DMS114 treated with DMSO at 0.1 percent for 48 hours (cell line): ENCODE results near the gene DOCK1.

ENCODE experiments used
- DNase-seq: peaks from one replicate; lab custom pipeline; 2025; ENCODE audit not compliant: unreplicated experiment; lab: John Stamatoyannopoulos, UW

DOCK1 gene

GRCh38 chr10:127410030-127410429 is 504.8 kb downstream of the DOCK1 start:
- DNase-seq, result no peak

DNA sequence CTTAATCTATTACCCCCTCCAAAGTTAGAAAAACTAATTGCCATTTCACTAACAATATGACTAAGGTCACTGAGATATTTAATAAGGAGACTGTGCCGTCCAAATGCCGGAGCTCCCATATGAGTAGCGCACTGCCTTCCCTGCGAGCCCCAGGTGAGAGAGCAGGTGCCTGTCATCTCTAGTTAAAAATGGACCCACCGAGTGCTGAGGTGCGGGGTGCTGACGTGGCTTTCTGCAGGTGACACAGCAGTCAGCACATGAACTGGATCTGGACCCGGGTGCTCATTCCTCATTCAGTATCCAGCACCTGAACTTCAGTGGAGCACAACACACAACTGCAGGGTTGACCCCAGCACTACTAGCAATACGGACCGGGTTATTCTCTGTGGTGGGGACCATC is 505.8 kb downstream of the DOCK1 start:
- no peak for DNase-seq

DNA sequence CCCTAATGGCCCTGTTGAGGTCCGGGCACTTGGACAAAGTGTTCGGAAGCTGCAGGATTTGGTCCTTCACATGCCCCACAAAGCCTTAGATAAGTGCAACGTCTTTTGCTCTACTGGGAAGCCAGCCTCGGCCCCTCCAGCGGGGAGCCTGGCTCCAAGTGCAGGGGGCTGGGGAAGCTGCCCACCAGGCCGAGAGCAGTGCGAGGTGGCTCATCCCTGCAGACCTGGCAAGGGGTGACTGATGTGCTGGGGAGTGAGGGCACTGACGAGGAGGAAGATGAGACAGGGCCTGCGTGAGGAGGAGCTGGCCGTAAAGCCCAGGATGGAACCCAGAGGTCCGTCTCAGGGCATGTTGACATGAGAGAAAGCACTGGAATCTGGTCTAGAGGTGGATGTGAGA is 508.1 kb downstream of the DOCK1 start:
- no peak for DNase-seq

GRCh38 chr10:127414024-127414423 is 508.8 kb downstream of the DOCK1 start:
- no peak for DNase-seq

- no peak for DNase-seq
Observed at GRCh38 chr10:127415116-127415515, 509.9 kb downstream of the DOCK1 start.

DNA sequence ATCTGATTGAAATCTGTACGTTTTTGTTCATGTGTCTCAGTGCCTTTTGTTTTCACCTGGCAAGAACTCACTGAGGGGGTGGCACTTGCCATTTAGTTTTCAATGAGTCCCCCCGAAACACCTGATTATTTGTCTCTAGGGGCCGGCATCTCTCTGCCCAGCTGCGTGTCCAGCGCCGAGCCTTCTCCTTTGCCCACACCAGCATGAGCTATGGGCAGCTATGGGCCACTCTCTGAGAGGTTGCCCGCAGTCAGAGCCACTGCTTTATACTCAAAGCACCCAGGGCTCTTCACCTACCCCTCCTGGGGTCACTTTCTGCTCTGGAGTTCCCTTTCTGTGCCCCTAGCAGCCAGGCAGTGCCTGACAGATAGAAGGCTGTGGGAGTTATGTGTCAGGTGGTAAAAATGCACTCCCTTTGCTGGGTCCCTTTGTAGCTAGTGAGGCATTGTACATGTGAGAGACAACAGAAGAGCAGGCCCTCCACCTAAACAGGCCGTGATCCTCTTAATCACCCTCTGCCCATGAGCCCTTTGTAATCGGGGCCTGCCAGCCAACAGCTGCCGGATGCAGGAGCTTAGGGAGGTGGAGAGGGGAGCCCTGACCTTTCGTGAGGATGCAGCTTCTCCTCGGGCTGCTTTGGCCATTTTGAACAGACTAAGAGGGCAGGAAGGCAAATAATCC is 510.8 kb downstream of the DOCK1 start:
- DNase-seq, result no peak

- no peak for DNase-seq
Observed at GRCh38 chr10:127417031-127417430, 511.8 kb downstream of the DOCK1 start.

DNA sequence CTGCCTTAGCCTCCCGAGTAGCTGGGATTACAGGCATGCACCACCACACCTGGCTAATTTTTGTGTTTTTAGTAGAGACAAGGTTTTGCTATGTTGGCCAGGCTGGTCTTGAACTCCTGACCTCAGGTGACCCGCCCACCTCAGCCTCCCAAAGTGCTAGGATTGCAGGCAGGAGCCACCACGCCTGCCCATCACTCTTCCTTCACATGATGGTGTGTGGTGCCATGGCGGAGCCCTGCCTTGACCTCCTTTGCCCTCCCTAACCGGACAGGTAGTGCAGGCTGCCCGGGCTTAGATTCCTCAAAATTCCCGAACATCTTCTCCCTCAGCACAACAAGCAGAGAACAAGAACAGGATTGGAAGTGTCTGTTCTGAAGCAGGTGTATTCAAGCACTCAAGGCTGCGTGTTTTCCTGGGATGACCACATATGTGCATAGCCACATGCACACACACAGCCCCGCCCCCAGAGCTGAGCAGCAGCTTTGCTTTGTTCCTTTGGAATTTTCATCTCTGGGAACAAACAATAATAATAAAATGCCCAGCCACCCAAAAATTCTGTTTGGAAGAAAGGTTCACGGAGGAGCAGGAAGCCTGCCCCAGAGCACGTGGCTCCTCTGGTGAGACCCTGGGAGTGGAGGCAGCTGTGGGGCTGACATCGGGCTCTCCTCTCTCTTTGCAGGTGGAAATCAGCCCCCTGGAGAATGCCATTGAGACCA is 512.6 kb downstream of the DOCK1 start:
- DNase-seq, result no peak

GRCh38 chr10:127418536-127419168 is 513.4 kb downstream of the DOCK1 start:
- DNase-seq, result no peak

DNA sequence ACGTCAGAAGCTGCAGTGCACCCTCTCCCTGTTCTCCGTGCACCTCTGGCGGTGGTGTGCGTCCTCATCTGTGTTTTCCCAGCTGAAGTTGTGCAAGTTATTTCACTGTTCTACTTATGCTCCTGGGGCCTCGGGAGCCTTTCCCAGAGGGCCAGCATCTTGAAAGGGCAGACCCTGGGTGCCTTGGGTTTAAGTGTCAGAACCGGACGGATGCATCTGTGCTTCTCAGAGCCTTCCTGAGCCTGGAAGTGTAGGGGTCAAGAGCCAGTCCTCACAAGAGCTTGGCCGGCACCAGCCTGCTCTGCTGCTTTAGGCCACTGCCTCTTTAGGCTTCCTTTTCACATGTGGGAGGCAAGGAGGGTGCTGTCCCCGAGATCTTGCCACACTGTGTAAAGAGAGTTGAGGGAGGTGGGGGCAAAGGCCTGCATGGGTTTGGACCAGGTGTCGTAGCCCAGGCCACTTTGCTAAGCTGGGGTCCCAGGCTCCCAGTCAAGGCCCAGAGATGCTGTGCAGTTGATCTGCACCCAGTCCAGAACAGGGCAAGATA is 515.0 kb downstream of the DOCK1 start:
- no peak for DNase-seq

DNA sequence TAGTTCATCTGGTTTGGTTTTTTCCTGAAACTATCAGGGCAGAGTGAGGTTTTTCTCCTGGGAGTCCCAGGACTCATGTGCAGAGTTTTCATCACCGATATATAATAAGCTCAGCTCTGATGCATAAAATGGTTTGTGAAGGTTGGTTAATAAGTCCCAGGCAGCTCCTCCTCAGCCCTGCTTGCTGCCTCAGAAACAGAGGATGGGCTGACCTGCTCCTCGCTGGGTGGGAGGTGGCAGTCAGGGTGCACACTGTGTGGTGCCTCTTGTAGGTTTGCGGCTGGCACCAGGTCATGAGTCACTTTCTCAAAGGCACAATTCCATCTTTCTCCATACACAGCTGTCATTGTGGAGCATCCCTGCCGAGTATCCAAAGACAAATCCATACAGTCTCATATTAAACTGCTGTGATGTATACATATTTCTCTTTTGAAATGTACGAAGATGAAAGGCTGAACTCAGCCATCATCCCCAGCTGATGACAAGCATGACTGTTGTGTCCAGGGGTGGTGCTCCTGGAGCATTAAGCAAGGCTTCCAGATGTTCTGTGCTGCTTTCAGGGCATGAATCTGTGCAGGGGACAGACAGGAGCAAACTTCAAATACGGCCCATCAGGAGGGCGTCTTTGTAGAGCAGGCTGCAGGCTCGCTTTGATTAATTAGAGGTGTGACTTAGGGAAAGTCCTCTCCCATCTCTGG is 518.1 kb downstream of the DOCK1 start:
- no peak for DNase-seq

DNA sequence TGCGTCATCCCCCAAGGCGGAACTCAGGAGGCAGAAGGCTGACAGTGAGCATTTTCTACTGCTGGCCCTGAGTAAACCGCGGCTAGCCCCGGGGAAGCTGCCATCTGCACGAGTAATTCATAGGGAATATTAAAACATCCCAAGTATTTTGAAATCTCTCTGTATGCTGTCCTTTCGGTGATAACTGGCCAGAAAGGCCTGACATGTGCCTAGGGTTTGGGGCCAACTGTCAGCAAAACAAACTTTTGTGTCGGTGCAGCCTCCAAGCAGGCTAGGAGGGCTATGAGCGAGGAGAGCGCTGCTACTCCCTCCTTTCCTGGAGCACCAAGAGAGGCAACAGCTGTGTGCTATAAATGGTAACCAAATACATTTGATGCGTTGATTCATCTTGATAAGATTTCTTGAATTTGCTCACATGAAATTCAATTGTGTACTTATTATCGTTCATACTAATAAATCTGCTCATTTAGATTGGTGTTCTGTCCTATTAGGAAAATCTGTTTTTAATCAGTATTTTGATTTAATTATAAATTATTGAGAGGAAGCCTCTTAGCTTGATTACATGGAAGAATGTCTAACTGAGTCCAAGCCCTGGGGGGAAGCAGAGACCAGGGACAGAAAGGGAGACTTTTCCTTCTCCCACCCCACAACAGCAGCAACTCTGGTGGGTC is 519.5 kb downstream of the DOCK1 start:
- DNase-seq, result no peak

GRCh38 chr10:127426746-127427145 is 521.5 kb downstream of the DOCK1 start:
- DNase-seq, result no peak

DNA sequence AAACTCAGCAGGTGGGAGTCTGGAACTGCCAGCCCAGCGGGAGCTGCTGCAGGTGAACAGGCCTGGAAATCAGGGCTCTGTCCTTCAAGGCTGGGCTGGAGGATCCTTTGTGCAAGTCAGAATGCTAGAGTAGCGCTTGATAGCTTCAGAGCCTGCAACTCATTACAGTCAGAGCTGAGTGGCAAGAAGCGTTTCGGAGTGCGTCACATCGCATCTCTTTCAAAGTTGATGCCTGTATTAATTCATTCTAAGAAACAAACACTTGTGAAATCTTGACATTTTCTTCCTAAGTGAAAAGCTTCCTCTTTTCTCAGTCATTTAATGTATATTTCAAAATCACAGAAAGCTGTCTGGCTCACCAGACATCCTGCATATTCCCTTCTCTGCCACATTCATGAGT is 522.7 kb downstream of the DOCK1 start:
- DNase-seq, result no peak

GRCh38 chr10:127428385-127428980 is 523.3 kb downstream of the DOCK1 start:
- no peak for DNase-seq

GRCh38 chr10:127429601-127430312 is 524.5 kb downstream of the DOCK1 start:
- no peak for DNase-seq

- DNase-seq, result no peak
Observed at GRCh38 chr10:127431525-127431924, 526.3 kb downstream of the DOCK1 start.

GRCh38 chr10:127434006-127434405 is 528.8 kb downstream of the DOCK1 start:
- no peak for DNase-seq

DNA sequence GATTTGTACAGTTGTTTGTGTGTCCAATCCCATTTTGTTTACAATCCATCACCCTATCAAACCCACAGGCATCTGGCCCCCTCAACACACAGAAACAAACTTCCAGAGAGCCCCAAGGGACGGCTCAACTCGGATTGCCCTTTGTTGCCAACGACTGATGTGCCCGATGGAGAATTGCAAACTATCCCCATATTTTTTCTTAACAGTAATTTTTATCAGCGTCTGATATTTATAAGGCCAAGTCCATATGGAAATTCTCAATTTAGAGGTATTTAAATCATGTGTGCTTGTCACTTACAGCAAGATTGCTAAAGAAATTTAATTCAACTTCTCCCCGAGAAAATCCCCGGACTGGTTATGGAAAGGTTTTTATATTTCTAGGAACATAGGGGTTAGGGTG is 530.0 kb downstream of the DOCK1 start:
- DNase-seq, result no peak

DNA sequence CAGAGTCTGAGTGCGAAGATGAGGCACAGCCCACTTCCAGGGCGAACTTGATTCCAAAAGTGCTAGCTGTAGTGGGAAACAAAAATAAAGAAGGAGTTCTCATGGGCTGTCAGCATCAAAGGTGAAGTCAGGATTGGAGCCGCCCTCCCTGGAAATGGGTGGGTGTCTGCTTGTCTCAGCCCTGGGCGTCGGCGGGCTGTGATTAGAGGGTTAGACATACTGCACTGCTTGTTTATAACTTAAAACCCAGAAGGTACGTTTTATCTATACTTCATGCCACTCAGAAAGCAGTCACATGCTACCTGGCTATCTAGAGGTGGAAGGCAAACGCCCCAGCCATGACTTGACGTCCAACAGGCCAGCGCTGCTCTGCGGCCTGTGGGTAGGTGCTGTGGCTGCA is 535.1 kb downstream of the DOCK1 start:
- DNase-seq, result no peak
